Measurements from ENCODE around the gene LGR6. TPM values are rescaled to one million over a fixed set of nuclear protein-coding genes. Genes with fewer than 3 reads are reported as not detected.

Gene LGR6
- total RNA-seq, 1 donor from 2014 or later: 0.53 TPM

GRCh38 chr1:202288177-202288576 lies 94.6 kb downstream of the LGR6 start:
- no peak for DNase-seq (ENCODE audit: low spot score)
- intact Hi-C loops (cut with DNase I): no loop called here
- ATAC-seq: no peak

DNA sequence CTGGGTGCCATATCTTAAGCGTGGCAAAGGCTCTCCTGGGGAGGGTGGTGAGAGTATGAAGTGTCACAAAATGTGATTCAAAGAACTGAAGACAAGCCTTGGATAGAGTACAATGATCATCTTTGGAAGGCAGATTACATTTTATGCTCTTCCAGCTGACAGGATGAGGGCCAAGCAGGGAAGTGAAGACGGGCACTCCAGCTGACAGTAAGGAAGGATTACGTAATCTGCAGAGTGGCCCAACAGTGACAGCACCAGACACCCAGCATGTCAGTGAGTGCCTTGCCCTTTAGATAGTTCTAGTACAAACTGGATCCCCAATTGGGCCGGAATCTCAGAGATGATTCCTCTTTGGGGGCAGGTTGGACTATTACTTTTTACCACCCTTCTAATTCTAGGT lies 95.4 kb downstream of the LGR6 start:
- intact Hi-C loops (cut with DNase I): no loop called here
- DNase-seq (ENCODE audit: low spot score) (no peak), ATAC-seq (no peak)

DNA sequence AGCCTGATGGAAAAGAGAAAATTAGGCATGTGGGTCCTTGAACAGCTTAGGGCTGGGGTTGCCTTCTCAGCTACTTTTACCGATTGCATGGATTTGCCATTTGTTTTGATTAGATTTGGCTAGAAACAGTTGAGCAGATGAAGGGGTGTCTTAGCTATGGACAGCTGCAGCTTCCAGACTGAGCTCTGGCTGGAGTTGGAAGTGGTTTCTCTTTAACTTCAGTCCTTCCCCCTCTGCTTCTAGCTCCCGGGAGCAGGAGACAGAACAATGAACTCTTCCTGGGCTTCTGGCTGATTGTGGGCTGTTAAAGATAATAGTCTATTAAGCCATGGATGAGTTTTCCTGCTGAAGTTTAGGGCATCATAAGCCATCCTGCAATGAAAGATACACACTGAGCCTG lies 97.4 kb downstream of the LGR6 start:
- intact Hi-C loops (cut with DNase I): no loop called here
- DNase-seq (ENCODE audit: low spot score) (no peak), ATAC-seq (no peak)

- intact Hi-C loops (cut with DNase I): no loop called here
- DNase-seq (ENCODE audit: low spot score) (no peak), ATAC-seq (no peak)
Observed at GRCh38 chr1:202291961-202292712, 98.5 kb downstream of the LGR6 start.

GRCh38 chr1:202292773-202293172 lies 99.2 kb downstream of the LGR6 start:
- DNase-seq (ENCODE audit: low spot score) (no peak), ATAC-seq (no peak)
- intact Hi-C loops (cut with DNase I): no loop called here

DNA sequence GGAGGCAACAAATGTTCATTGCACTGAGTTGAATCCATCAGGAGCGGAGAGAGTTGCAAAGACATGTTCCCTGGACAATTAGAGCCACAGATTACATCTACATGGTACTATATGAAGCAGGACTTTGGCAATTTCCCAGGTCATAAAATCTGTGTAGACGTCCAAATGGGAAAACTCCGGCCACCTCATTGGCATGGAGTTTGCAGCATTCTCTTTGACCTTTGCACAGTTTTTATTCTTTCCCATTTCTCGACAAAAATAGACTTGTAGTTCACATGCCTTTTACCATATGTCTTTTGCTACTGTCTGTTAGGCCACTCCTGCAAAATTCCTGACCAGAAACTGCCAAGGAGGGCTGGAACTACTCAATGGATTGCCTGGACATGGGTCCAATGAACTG lies 100.0 kb downstream of the LGR6 start:
- intact Hi-C loops (cut with DNase I): no loop called here
- ATAC-seq: no peak
- no peak for DNase-seq (ENCODE audit: low spot score)

DNA sequence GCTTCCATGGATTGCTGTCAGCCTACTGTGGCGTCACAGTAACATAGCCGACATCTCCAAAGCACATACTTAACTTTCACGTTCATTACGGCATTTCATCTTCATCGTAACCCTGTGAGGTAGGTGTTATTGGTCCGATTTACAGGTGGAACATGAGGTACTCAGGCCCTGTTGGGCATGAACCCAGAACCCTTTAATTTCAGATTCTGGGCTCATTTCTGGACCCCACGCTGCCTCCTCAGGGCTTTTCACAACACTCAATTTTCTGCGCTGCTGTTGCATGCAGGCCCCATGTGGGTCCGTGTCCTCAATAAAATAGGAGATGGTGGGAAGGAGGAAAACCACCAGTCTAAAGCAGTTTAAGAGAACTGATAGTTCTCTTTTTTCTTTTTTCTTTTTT lies 108.6 kb downstream of the LGR6 start:
- ATAC-seq (no peak), DNase-seq (ENCODE audit: low spot score) (no peak)
- intact Hi-C loops (cut with DNase I): no loop called here

- intact Hi-C loops (cut with DNase I): no loop called here
- DNase-seq (ENCODE audit: low spot score) (no peak), ATAC-seq (no peak)
Observed at GRCh38 chr1:202304375-202304774, 110.8 kb downstream of the LGR6 start.

- no peak for DNase-seq (ENCODE audit: low spot score)
- ATAC-seq: no peak
- intact Hi-C loops (cut with DNase I): no loop called here
Observed at GRCh38 chr1:202305168-202305567, 111.6 kb downstream of the LGR6 start.

- no peak for ATAC-seq
- no peak for DNase-seq (ENCODE audit: low spot score)
- intact Hi-C loops (cut with DNase I): no loop called here
Observed at GRCh38 chr1:202306535-202307345, 113.1 kb downstream of the LGR6 start.

- ATAC-seq (no peak), DNase-seq (ENCODE audit: low spot score) (no peak)
- intact Hi-C loops (cut with DNase I): no loop called here
Observed at GRCh38 chr1:202310071-202310725, 116.6 kb downstream of the LGR6 start.

DNA sequence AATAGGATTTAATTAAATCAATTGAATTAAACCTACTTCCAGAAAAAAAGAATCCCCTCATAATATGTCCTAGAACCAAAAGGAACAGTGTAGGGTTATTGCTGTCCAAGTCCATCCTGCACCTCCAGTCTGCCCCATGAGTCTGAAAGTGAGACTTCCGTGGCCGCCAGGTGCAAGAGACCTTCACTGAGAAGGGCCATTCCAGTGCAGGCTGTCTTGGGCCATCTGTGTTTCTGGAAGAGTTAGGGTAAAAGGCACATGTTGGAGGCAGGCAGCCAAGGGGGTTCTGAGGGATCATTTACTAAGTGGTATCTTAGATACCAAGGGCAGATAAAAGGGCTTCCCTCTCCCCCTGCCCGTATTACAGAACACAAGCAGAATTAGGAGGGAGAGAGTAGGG lies 117.1 kb downstream of the LGR6 start:
- ATAC-seq: no peak
- no peak for DNase-seq (ENCODE audit: low spot score)
- intact Hi-C loops (cut with DNase I): no loop called here

DNA sequence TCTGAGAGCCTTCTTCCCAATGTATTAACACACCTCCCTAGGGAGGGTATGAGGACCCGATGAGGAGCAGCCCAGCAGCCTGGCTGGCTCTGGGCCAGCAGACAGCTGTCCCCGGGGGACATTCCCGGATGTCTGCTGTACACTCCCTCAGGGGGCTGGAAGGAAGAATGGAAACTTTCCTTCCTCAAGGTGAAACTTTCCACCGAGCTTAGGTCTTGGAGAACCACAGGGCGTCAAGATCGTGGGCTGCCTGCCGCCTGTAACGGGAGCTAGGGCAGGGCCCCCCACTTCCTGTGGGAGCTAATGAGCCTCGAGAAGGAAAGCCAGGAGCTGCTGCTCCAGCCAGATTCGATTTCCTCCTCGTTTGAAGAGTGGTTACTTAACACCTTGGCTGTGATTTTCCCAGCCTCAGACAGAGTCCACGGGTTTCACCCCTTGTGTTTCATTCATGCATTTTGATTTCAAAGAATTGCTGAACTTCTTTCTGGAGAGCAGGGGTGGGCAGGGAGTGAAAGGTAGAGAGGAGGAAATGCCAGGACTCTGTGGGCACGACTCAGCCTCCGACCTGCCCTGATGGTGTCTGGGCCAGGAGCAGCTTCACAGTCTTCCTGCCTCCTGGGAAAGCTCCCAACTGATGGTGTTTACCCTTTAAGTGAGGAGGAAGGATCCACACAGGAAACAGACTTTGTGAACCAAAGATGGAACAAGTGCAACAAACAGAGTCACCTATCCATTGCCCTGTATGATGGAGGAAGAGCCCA lies 118.5 kb downstream of the LGR6 start:
- no peak for DNase-seq (ENCODE audit: low spot score)
- intact Hi-C loops (cut with DNase I): no loop called here
- no peak for ATAC-seq

DNA sequence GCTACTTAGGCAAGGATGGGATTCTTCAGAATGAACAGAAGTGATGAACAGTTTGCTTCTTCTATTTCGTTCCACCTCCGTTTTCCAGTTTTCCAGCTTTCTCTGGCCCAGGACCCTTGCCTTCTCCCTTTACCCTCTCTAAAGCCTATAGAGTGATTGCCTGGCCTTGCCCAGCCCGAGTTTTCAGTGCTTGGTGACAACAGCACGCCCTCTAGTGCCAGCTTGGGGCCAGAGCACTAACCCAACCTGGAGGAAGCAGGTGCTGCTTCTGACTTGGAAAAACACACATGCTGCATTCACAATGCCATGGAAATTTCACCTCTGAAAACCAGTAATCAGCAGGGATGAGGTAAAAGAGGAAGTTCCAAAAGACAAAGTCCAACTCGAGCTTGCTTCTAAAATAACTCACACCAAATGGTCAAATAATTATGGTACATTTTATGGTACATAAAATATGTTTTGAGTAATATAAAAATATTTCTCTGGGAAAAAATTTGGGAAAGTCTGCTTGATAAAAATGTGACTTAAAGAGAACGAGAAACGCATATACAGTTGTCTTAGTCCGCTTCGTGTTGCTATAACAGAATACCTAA lies 122.1 kb downstream of the LGR6 start:
- intact Hi-C loops (cut with DNase I): loop anchor here (5.0 kb wide), 1 partner anchor 128 kb away; no protein-coding TSS in a partner anchor
- ATAC-seq: peak; percentile 79

GRCh38 chr1:202316186-202316585 lies 122.6 kb downstream of the LGR6 start:
- intact Hi-C loops (cut with DNase I): loop anchor here (5.0 kb wide), 1 partner anchor 129 kb away; no protein-coding TSS in a partner anchor
- no peak for DNase-seq (ENCODE audit: low spot score)
- ATAC-seq: no peak

More for the DNA sequence above, 122.1 kb downstream of the LGR6 start:
- DNase-seq (ENCODE audit: low spot score): peak; percentile 83

- DNase-seq (ENCODE audit: low spot score) (no peak), ATAC-seq (no peak)
- intact Hi-C loops (cut with DNase I): loop anchor here (5.0 kb wide), 1 partner anchor 131 kb away; no protein-coding TSS in a partner anchor
Observed at GRCh38 chr1:202317941-202318925, 124.6 kb downstream of the LGR6 start.

- intact Hi-C loops (cut with DNase I): loop anchor here (5.0 kb wide), 1 partner anchor 132 kb away; no protein-coding TSS in a partner anchor
- DNase-seq (ENCODE audit: low spot score) (no peak), ATAC-seq (no peak)
Observed at GRCh38 chr1:202319381-202320080, 125.9 kb downstream of the LGR6 start.
